GM04504 (cell line): ENCODE results near the gene MBD1.
A peak's percentile ranks its signal among the peaks of the same experiment; 100 is the strongest.
"Not testable (repeated sequence)": the region's sequence is repeated elsewhere in the genome, so short reads cannot be mapped to it uniquely, and the experiment has no call there.

Source experiments
- DNase-seq: peaks from one replicate; pipeline ENCODE4 v3.0.0-alpha.2; 2012; ENCODE audit warnings: low read depth

MBD1 gene

GRCh38 chr18:50281295-50281971 lies at the start of gene MBD1:
Gene MBD1, minus strand, starts transcription at chr18:50281523. Its CDS starts 1,531 bp downstream, at chr18:50279992.
- DNase-seq, result peak; percentile 97

GRCh38 chr18:50330176-50330575 lies 48.9 kb upstream of the MBD1 start:
- DNase-seq, result no peak

- DNase-seq, result no peak
Measured at GRCh38 chr18:50327983-50328382, 46.7 kb upstream of the MBD1 start.

- DNase-seq, result no peak
Measured at GRCh38 chr18:50320719-50321118, 39.4 kb upstream of the MBD1 start.

- no peak for DNase-seq
Measured at GRCh38 chr18:50315100-50315871, 34.0 kb upstream of the MBD1 start.

- no peak for DNase-seq
Measured at GRCh38 chr18:50313873-50314460, 32.6 kb upstream of the MBD1 start.

GRCh38 chr18:50313031-50313607 lies 31.8 kb upstream of the MBD1 start:
- DNase-seq, result no peak

- DNase-seq, result no peak
Measured at GRCh38 chr18:50312296-50313030, 31.1 kb upstream of the MBD1 start.

GRCh38 chr18:50311650-50312049 lies 30.3 kb upstream of the MBD1 start:
- no peak for DNase-seq

GRCh38 chr18:50310080-50310479 lies 28.8 kb upstream of the MBD1 start:
- DNase-seq, result no peak

- not testable (repeated sequence) for DNase-seq
Measured at GRCh38 chr18:50308851-50309250, 27.5 kb upstream of the MBD1 start.

- peak; percentile 75 for DNase-seq
Measured at GRCh38 chr18:50307738-50308470, 26.6 kb upstream of the MBD1 start.

GRCh38 chr18:50307400-50307737 lies 26.0 kb upstream of the MBD1 start:
- DNase-seq, result no peak

- DNase-seq, result no peak
Measured at GRCh38 chr18:50306944-50307343, 25.6 kb upstream of the MBD1 start.

GRCh38 chr18:50301074-50301473 lies 19.8 kb upstream of the MBD1 start:
- no peak for DNase-seq

- DNase-seq, result no peak
Measured at GRCh38 chr18:50299626-50300388, 18.5 kb upstream of the MBD1 start.

GRCh38 chr18:50298443-50299284 lies 17.3 kb upstream of the MBD1 start:
- DNase-seq, result no peak

GRCh38 chr18:50297621-50298442 lies 16.5 kb upstream of the MBD1 start:
- DNase-seq, result peak; percentile 29

- DNase-seq, result no peak
Measured at GRCh38 chr18:50293039-50293438, 11.7 kb upstream of the MBD1 start.
